Forelimb muscle (tissue), 1 donor: Measurements from ENCODE around the gene METAP1D. TPM values are rescaled to one million over a fixed set of nuclear protein-coding genes. Genes with fewer than 3 reads are reported as not detected.
"Not testable (repeated sequence)": the region's sequence is repeated elsewhere in the genome, so short reads cannot be mapped to it uniquely, and the experiment has no call there.

ENCODE experiments used
- DNase-seq: peaks from one replicate; pipeline ENCODE4 v3.0.0-alpha.2; 2013; ENCODE audit warnings: low read depth
- polyA plus RNA-seq: library from polyadenylated mRNA; unstranded; fragments of 120-200 nt; gene quantifications from one replicate; pipeline ENCODE4 v1.2.1, GENCODE V29; 2013; ENCODE audit not compliant: insufficient read length

METAP1D gene
- polyA plus RNA-seq, 1 donor: 14.4 TPM

DNA sequence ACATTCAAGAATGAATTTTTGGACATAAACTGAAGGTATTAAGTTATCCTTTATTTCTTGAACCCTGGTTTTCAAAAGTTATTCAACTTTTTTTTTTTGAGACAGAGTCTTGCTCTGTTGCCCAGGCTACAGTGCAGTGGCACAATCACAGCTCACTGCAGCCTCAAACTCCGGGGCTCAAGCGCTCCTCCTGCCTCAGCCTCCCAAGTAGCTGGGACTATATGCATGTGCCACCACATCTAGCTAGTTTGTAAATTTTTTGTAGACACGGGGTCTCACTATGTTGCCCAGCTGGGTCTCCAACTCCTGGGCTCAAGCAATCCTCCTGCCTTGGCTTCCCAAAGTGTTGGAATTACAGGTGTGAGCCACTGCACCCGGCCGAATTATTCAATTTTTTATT is 2.7 kb upstream of the METAP1D start:
- DNase-seq: not testable (repeated sequence)

- no peak for DNase-seq
Measured at GRCh38 chr2:171999161-171999560, 592 bp upstream of the METAP1D start.

DNA sequence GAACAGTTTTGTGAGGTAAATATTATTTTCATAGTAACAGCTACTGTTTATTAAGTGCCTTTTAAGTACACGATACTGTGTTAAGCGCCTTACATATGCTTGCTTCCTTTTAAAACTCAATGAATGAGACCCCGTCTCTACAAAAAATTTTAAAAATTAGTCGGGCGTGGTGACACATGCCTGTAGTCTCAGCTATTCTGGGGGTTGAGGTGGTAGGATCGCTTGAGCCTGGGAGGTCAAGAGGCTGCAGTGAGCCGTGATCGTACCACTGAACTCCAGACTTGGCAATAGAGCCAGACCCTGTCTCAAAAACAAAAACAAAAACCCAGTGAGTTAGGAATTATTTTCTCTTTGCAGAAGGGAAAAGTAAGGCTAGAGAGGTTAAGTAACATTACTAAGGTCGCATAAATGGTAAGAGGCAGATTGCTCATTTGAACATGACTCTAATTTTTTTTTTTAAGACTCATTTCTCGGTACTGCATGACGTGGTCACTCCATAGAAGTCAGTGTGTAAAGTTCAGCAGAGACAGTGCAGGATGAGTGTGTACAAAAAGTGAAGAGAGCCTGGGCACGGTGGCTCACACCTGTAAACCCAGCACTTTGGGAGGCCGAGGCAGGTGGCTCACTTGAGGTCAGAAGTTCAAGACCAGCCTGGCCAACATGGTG is 1.1 kb downstream of the METAP1D start:
- DNase-seq: no peak

DNA sequence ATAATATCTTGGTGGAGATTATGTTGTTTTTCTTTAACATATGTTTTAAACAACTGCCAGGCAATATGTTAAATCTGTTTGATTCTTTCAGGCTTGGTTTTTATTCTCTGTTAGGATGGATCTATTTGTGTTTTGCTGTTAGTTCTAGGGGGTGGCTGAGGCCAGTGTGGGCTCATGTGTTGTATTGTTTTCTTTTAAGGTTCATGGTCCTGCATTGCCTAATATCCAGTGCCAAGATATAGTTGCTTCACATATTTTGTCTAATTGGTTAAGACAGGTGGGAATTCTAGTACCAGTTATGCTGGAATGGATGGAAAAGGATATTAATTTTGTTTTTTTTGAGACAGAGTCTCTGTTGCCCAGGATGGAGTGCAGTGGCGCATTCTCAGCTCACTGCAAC is 7.6 kb downstream of the METAP1D start:
- DNase-seq: no peak

GRCh38 chr2:172009823-172010222 is 10.1 kb downstream of the METAP1D start:
- no peak for DNase-seq

- no peak for DNase-seq
Measured at GRCh38 chr2:172011812-172012575, 12.2 kb downstream of the METAP1D start.

GRCh38 chr2:172012677-172013391 is 13.1 kb downstream of the METAP1D start:
- no peak for DNase-seq

- no peak for DNase-seq
Measured at GRCh38 chr2:172013396-172013795, 13.6 kb downstream of the METAP1D start.

DNA sequence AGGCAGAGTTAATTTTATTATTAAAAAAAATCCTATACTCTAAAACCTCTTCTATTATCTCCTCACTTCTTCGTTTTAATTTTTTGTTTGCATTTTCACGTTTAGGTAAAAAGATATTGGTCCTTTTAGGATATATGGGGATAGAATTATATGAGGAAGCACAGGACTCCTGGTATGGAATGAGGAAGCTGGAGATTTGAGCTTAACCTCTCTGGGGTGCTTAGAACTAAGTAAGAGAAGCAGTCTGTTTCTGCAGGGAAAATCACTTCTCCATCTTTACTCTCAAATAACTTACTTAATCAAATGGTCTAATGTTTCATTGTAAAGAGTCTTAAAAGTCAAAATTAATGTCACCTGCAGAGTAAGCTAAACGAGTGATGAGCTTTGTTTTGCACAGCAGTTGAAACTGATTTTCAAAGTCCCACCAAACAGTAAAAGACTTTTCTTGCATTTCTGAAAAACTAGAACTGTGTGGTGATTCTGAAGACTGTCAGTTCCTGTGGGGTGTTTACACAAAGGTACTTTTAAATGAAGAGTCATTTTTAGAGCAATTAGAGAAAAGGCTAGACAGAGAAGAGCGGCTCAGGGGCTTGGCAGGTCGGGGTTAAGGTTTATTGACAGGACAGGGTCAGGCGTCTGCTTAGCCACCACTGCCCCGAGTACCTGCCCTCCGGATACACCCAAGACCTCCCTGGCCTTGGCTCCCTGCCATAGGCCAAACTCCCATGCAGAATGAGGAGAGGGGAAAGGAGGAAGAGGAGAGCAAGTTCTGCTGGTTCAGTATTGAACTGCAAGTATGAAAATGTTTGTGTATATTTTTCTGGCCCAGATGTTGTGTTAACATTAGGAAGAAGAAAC is 21.6 kb downstream of the METAP1D start:
- no peak for DNase-seq

- no peak for DNase-seq
Measured at GRCh38 chr2:172021955-172022354, 22.2 kb downstream of the METAP1D start.

DNA sequence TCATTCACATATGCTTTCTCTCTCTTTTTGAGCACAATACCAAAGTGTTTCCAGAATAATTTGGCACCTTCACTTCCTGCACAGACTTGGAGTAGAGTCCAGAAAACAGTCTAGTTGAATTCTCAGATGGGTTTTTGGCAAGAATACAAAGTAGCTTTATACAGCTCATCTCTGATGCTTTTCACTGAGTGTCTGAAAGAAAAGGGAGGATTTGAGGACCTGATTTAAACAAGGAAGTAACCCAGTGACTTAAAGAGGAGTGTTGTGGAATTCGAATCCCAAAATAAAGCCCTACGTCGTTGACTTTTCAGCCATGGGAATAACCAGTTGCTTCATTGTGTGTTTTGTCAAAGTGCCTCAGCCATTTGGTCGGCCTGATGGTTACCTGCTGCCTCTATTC is 31.8 kb downstream of the METAP1D start:
- DNase-seq: peak; percentile 11

DNA sequence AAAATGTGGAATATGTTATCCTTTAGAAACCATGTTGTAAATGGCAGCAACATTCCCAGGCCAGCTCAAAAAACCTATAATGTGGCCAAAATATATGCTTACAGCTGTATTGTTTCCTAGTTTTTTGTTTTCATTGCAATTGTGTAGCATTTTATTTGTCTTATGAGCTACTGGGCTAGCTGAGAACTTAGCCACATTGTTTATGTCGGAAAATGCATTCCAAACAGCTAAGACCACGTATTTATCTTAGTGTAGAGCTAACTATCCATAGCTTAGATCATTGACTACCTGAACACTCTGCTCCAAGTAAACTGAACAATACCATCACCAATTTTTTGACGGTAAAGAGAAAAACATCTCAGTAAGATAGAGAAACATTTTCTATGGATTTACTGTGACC is 38.4 kb downstream of the METAP1D start:
- DNase-seq: no peak

GRCh38 chr2:172038604-172039003 is 38.9 kb downstream of the METAP1D start:
- DNase-seq: no peak

DNA sequence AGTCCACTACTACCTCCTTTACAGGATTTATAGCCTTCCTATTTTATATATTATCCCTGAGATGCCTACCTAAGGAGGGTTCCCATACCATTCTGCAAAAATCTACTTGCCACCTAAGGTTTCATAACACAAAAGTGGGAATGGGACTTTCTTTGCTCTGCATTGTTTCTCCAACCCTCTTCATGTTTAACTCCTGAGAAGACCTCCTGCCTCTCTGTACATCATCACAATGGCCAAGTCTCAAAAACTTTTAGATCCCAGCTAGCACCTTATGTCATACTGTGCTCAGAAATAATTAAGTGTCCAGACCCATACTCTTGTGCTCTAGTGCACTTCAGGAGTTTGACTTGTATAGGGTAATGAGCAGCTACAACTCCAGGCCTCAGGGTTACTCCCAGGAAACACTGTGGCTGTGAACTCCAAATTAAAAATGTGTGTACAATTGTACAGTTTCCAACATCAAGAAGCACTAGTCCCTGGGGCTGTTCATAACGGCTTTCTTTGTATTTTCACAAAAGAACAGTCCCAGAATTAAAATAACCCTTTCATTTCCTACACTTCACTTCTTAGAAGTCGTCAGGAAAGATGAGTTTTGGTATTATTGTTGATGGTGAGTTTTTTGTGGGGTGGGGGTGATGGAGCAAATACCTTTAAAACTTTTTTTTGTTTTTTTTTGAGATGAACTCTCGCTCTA is 39.4 kb downstream of the METAP1D start:
- DNase-seq: no peak

DNA sequence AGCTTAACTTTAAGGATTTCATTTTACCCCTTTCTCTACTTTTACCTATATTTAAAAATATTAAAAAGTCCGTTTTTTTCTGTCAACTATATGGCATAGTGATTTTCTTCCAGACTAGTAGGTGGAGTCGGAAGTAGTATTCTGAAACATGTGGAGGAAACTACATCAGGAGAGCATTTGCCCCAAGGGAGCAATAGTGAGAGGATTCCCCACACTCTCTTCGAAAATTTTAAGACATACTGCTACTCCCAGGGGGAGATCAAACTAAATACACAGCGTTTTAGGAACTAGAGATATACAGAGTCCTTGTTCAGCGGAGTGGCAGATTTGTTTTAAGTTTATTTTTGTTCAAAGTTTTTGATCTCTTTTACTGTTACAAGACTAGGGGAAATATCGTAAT is 40.6 kb downstream of the METAP1D start:
- DNase-seq: no peak

- DNase-seq: no peak
Measured at GRCh38 chr2:172046080-172046678, 46.4 kb downstream of the METAP1D start.

GRCh38 chr2:172046866-172047565 is 47.3 kb downstream of the METAP1D start:
- DNase-seq: no peak

GRCh38 chr2:172047566-172048507 is 48.1 kb downstream of the METAP1D start:
- no peak for DNase-seq
